HG03045 (cell line): Measurements from ENCODE around the gene CTBP2.
"Not testable (repeated sequence)": the region's sequence is repeated elsewhere in the genome, so short reads cannot be mapped to it uniquely, and the experiment has no call there.

Source experiments
- ATAC-seq: cut with Tn5 transposase; IDR thresholded peaks from one replicate; pipeline ENCODE4 v1.9.1; 2021; ENCODE audit warnings: mild to moderate bottlenecking, moderate library complexity; ENCODE audit not compliant: unreplicated experiment

The CTBP2 gene

DNA sequence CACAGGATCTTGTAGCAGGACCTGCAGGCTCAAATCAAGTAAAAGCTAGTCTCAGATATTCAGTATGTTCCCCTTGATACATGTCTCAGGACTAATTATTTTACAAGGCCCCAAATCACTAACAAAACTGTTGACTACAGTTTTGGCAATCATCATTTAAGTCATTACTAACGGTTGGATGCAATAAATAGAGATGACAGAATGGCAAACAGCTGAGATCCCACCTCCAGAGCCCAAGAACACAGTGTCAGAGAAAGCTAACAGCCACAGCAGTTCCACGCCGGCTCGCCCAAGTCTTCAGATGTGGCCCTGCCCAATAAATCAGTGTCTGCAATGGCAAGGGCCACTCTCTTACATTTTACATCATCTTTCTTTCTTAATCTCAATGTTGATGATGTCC, 87.6 kb downstream of the CTBP2 start:
- no peak for ATAC-seq

DNA sequence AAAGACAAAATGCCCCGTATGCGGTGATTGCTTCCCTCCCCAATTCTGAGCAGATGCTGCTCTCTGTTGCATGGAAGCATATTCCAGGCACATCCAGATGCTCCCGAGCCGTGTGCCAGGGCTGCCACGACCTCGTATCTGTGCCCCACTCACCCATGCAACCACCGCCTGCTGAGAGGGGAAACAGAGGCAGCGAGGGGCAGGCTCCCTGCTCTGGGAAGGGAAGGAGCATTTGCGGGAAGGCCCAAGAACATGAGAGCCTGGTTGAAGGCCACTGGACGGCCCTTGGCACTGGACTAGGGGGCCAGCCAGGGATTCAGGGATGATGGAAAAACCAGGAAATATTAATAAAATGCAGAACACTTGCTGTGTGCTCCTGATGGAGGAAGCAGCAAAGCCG, 89.4 kb downstream of the CTBP2 start:
- ATAC-seq, result no peak

GRCh38 chr10:125068406-125068805, 92.0 kb downstream of the CTBP2 start:
- ATAC-seq, result no peak

- ATAC-seq, result no peak
Observed at GRCh38 chr10:125067764-125068163, 92.6 kb downstream of the CTBP2 start.

GRCh38 chr10:125066764-125067450, 93.5 kb downstream of the CTBP2 start:
- no peak for ATAC-seq

DNA sequence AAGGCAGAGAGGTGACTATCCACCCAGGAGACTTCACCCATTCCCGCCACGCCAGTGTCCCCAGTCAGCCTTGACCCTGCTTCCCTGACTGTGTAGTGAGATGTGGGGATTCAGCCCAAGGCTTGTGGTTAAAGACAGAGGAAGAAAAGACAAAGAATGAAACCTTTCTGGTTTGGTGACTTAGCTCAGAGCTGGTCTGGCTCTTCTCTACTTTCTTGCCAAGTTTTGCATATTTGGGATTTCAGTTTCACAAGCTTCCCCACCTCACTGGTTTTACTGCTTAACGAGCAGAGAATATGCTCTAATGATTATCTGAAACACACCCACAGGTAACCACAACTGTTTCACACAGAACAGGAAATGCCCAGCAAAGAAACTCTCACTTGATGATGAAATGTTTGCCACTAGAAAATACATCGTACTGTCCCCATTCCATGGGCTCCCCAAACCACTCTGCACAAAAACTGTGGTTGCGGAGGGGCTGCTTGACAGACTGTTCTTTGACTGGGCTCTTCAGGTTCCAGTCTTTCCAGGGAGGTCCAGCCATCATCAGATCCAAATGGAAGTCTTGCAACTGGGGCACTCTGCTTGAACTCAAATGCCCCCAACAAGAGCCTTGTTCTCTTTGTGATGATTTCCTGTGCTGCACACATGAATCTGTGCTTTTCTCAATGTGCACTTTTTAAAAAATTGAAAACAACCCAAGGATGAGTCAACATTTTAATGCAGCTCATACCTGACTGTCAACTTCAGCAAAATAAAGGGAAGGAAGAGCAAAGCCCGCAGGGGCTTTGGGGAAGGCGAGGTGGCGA, 95.5 kb downstream of the CTBP2 start:
- peak; percentile 88 for ATAC-seq

DNA sequence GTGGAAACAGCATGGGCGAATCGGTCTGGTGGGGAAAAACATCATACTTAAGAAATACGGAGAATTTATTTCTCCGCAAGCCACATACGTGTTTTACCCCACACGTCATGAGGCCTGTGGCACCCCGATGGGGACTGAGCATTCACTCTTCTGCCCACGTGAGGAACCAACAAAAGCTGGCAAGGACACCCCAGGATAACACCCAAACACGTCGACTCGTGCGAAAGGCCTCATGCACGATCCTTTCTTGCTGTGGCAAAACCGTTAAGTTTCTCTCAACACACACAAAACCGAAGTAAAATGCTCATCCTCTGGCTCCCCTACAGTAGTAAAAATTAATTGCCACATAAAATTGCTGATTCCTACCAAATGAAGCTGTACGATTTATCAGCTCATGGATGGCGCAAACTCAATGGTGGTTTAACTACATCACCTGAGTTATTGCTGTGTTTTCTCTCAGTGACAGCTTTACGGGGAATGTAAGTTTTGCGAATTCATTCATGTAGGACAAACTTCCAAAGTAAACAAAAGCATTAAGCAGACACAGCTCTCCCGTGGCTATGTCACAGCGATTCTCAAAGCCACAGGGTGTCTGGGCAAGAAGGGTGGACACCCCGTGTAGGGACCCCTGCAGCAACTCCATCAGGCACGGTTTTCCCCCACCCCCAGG, 97.0 kb downstream of the CTBP2 start:
- no peak for ATAC-seq

- no peak for ATAC-seq
Observed at GRCh38 chr10:125062914-125063230, 97.5 kb downstream of the CTBP2 start.

DNA sequence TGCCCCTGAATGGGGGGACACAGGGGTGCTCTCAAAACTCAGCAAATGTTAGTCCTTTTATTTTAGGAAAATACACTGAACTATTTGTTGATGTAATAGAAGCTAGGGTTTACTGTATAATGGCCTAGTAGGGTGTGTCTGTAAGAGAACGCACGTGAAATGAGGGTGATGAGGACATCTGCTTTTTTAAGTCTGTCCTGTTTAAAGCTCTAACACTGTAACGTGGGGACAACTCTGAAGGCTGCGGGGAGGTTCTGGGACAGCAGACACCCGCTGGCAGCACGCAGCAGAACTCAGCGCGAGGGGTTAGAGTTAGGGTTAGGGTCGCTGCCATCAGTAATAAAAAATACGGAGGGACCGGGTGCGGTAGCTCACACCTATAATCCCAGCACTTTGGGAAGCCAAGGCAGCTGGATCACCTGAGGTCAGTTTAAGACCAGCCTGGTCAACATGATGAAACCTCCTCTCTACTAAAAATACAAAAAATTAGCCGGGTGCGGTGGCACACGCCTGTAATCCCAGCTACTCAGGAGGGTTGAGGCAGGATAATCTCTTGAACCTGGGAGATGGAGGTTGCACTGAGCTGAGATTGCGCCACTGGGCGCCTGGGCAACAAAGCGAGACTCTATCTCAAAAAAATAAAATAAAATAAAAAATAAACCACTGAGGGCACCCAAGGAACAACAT, 98.0 kb downstream of the CTBP2 start:
- ATAC-seq, result no peak

DNA sequence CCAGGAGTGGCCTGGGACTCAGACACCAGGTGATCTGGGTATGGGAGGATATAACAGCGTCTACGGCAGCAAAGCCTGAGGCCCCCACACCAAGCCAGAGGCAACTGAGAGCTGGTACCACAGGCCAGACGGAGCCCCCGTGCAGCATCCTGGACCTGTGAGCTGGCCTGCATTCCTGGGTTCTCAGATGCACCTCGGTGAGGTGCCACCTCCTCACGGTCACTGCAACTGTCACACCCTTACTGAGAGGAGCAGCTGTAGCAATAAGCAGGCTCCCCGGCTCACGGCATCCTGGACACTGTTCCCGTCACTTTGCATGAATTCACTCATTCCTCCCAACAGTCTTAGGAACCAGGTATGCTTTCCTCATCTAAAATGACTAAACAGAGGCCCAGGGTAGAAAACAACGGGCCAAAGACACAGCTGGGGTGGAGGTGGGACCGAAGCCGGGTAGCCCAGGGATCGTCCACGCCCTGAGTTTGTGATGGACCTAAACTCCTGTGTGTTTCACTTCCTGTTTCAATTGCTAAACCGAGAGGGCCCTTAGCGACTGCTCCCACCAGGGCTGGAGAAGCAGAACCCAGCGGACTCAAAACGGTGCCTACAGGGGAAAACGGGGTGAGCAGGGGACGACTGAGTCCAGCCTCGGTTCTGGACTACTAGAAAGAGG, 98.7 kb downstream of the CTBP2 start:
- ATAC-seq, result no peak

DNA sequence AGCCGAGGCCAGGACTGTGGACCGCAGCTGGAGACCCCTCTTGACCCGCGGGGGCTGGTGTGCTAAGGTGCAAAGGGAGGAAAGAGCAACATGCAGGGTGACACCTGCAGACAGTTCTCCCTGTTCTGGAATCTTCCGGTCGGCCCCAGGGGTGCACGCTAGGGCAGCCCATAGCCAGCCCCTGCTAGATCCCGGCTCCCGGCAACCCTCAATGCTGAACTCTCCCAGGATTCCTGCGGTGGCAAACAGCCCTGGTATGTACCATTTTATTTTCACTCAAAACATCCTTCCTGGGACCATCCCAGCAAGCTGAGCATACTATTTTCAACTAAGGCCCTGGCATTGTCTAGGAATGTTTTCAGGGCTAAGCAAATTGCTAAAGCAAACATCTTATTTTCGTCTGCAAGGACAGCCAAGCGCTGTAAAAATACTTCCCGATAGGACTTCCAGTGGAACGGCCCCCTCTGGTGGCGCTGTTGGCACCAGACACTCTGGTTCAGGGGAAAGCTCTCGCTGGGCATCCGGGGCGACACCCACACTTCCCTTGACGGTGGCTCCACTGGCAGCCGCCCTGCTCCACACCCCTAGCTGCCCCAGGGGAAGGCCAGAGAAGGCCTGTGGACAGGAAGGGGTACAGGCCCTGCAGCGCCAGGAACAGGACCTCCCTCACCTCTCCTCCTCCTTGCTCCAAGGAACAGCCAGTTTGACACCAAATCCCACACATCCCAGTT, 99.4 kb downstream of the CTBP2 start:
- ATAC-seq, result no peak

DNA sequence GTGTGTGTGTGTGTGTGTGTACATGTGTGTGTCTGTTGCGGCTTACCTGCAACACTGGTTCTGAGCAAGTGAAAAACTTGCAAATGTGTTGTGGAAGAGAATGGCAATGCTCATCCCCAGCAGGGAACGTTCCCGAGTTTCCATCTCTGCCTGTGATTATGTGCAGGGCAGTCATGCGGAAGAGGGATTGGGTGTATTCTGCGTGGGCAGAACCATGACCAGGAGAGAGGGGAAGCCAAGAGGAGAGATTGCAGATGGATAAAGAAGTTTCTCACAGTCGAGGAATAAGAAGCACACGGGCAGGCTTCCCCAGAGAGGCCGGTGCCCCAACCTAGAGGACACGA, 99.9 kb downstream of the CTBP2 start:
- no peak for ATAC-seq

DNA sequence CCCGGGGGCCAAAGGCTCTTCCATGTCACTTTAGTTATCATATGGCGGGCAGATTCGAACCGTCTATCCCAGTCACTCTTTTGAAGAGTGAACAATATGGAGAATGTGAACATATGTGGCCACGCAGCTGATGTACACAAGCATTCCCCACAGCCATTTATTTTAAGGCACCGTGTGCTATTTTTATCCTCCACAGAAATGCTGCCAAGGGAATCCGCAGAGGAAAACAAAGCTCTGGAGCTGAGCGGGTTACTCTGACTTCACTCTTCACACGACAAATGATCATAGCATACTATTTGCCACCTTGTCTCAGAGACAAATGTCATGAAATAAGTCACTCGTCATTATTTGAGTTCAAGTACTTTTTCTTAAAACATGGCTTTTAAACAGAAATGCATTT, 100.3 kb downstream of the CTBP2 start:
- no peak for ATAC-seq

GRCh38 chr10:125059348-125059747, 101.0 kb downstream of the CTBP2 start:
- not testable (repeated sequence) for ATAC-seq

DNA sequence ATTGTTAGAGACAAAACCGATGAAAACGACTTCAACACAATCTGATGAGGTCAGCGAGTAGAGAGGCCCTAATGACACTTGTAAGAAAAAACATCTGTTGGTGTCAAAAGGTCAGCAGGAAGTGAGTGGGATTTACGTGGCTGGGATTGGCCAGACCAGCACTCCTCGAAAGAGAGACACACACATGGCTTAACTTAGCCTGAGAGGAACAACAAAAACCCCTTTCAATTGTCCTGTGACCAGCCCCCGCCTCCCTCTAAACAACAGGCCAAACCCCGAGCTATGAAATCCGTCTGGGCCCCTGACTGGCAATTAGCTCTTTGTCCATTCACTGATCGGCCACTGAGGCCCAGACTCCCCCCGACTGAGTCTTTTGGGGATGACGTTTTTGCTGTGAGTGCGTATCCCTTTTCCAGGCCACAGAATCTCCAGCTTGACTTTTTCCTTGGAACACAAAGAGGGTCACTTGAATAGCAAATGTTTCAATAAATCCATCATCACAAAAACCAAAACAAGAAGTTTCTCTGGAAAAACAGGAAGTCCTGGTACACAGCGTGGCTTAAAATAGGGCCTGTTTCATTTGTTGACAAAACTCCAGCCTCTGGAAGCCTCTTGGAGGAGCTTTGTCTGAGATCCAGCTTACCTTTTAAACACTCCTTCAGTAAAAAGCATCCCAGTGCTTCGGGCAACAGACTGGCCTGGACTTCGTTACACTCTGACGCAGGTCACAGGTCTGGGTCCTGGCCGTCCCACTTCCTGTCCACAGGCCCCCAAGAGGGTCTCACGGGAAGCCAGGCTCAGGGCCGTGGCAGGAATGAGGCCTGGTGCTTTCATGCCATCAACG, 103.0 kb downstream of the CTBP2 start:
- ATAC-seq, result no peak

DNA sequence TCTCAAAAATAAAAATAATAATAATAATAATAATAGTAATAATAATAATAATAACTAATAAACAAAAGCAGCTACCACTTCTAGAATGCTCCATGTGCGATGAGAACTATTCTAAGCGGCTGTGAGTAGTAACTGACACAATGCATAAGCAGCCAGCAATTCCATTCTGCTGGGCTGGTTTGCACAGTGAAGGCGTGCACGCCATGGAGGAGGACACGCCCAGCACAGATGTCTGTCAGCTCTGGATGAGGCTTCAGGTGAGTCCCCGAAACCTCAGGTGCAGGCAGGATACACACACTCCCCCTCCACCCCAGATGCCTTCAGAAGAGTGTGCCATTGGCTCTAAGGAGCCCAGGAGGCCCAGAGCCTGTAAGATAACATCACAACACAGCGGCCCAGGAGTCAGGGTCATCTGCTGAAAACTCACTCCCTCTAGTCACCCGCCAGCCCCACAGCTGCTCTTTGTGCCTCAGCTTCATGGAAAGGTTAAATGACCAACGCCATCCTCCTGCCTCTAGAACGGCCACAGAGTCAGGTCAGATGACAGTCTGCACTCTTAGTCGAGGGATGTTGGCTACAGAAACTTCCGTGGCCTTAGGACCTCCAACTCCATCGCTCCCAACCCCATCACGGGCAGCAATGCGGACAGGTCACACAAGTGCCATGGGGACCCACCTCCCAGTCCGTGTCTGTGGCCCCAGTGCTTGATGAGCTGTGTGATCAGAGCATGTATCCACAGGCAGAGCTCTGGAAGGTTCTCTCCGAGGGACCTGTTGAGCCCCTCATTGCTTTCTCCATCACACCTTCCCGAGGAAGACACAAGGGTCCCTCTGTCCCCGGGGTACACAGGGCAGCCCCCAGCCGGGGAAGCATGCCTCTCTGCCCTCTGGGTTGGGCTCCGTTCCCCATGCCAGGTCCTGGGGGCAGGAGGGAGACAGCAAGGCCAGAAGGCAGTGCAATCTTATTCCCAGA, 103.9 kb downstream of the CTBP2 start:
- ATAC-seq, result no peak

DNA sequence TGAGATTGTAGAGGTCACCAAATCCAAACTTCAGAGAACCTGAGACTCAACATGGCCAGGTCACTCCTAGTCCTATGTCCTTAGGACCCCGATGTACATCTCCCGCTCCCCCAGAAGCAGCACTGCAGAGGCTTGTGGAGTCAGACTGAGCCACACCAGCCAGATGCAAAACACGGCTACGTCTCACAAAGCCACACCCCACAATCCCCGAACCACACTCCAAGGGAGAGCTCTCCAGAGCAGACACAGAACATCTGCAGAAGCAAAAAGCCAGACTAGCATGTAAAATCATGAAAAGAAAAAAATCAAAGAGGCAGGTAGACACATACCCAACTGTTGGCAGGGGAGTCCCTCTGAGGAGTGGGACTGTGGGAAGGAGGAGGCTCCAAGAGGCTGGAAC, 104.9 kb downstream of the CTBP2 start:
- ATAC-seq, result no peak

DNA sequence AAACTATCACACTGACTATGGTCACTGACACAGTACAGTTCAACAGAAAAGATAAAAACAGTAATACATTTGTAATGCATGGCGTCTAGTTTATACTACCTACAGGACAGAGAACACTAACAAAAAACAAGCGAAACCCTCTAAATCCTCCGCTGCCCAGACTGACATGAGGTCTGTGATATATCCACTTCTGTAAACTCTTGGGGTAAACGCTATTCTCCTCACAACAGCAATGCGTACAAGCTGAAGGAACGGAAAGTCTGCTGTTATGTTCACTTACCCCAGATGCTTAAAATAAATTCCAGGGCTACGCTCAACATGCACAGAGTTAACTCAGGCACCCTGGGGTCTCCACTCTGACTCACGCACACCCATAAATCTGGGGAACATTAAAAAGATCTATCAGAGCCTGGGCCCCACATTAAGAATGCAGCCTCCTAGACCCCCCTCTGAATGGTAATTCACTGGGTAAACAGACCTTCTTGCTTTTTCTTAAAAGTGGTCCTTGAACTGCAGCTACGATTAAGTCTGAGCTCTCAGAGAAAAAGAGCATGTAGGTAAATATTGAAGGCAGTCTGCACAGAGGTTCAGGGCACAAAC, 105.6 kb downstream of the CTBP2 start:
- no peak for ATAC-seq
